Measurements from ENCODE around the gene GPATCH2. TPM values are rescaled to one million over a fixed set of nuclear protein-coding genes. Genes with fewer than 3 reads are reported as not detected.
"Not testable (repeated sequence)": the region's sequence is repeated elsewhere in the genome, so short reads cannot be mapped to it uniquely, and the experiment has no call there.

Gene GPATCH2
- total RNA-seq, 4 donors from 2014 or later = 10.4 to 22.7 (median 12.1) TPM

- DNase-seq (ENCODE audit: low spot score) (no peak), ATAC-seq (ENCODE audit: low FRiP score) (no peak)
- TF ChIP-seq CTCF (IDR thresholded peaks at IDR 0.05) = no peak
These were observed 45.3 kb downstream of the GPATCH2 start for GRCh38 chr1:217585577-217585976.

- not testable (repeated sequence) for ATAC-seq (ENCODE audit: low FRiP score)
These were observed 46.5 kb downstream of the GPATCH2 start for GRCh38 chr1:217584286-217584811.

GRCh38 chr1:217577336-217577735 is 53.6 kb downstream of the GPATCH2 start:
- ATAC-seq (ENCODE audit: low FRiP score) = no peak
- TF ChIP-seq CTCF (IDR thresholded peaks at IDR 0.05) = no peak
- no peak for DNase-seq (ENCODE audit: low spot score)

More at GRCh38 chr1:217584286-217584811, 46.5 kb downstream of the GPATCH2 start:
- not testable (repeated sequence) for DNase-seq (ENCODE audit: low spot score)

- ATAC-seq (ENCODE audit: low FRiP score) (no peak), DNase-seq (ENCODE audit: low spot score) (no peak)
- no peak for TF ChIP-seq CTCF (IDR thresholded peaks at IDR 0.05)
These were observed 56.5 kb downstream of the GPATCH2 start for GRCh38 chr1:217574265-217574949.

- TF ChIP-seq CTCF (IDR thresholded peaks at IDR 0.05) = no peak
- no peak for ATAC-seq (ENCODE audit: low FRiP score)
- no peak for DNase-seq (ENCODE audit: low spot score)
These were observed 61.9 kb downstream of the GPATCH2 start for GRCh38 chr1:217569021-217569420.

GRCh38 chr1:217568200-217568599 is 62.7 kb downstream of the GPATCH2 start:
- no peak for TF ChIP-seq CTCF (IDR thresholded peaks at IDR 0.05)
- DNase-seq (ENCODE audit: low spot score) = no peak
- no peak for ATAC-seq (ENCODE audit: low FRiP score)

GRCh38 chr1:217564833-217565232 is 66.1 kb downstream of the GPATCH2 start:
- no peak for TF ChIP-seq CTCF (IDR thresholded peaks at IDR 0.05)
- DNase-seq (ENCODE audit: low spot score) (no peak), ATAC-seq (ENCODE audit: low FRiP score) (no peak)

All from omental fat pad (tissue), 4 donors.